ENCODE measurements around the gene BEX1. TPM values are rescaled to one million over a fixed set of nuclear protein-coding genes. Genes with fewer than 3 reads are reported as not detected.
"Not testable (repeated sequence)": the region's sequence is repeated elsewhere in the genome, so short reads cannot be mapped to it uniquely, and the experiment has no call there.

BEX1 gene
- total RNA-seq, 2 experiments from 2014 or later = not detected

DNA sequence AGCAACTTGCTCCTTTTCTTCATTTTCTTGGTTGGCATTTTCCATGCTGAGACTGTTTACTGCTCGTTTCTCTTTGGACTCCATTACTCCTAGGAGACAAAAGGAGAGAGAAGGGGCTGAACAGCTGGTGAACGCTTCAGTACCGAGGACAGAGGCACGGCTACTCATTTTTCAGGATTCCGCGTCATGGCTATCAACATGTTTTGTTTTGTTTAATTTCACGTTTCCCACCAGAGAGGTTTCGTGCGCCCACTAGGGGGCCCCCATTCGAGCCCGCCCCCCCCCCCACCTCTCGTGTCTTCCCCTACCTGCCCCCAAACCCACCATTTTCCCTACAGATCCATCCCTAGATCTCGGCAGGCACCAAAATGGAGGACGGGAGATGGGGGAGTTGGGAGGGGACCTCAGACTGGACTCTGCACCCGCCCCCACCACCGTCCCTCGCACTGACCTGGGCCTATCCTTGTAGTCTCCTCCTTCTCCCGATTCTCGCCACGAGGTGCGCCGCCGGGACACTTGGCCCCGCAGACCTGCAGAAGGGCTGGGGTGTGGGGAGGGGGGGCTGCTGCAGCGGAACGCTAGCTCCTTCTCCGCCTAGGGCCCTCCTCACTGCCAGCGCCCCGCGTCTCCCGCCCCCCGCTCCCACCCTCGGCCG is 653 bp downstream of the BEX1 start:
- Mint-ChIP-seq H3K4me3 (no peak overlapping the region), H3K9me3 (ENCODE audit: low read depth) (no peaks in the 10 kb centered on the region), H3K27ac (no peak overlapping the region), H3K4me1 (no peaks in the 10 kb centered on the region), H3K36me3 (no peaks in the 10 kb centered on the region), H3K27me3 (peaks cover 11% of the 10 kb centered on the region)
- no peak for ATAC-seq
- no peak for DNase-seq
- CTCF ChIA-PET = no interaction called here

DNA sequence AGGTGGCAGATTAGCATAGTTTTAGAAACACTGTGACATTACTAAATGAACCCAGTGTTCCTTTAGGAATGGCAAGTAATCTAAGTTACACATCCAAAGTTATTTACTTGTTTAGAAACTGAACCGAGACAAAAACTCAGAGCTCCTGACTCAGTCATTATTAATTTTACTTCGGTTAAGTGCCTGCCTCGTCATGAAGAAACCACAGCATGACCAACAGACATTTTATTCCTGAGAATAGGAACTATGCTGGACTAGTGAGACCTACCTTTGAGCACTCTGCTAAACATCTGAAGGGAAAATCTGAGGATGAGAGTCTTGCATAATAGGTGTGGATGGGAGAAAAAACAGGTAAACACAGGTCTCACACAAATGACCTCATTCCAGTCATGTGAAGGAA is 2.5 kb downstream of the BEX1 start:
- Mint-ChIP-seq H3K27ac (no peak overlapping the region), H3K36me3 (no peaks in the 10 kb centered on the region), H3K4me3 (no peak overlapping the region), H3K27me3 (peaks cover 18% of the 10 kb centered on the region), H3K9me3 (ENCODE audit: low read depth) (no peaks in the 10 kb centered on the region), H3K4me1 (no peaks in the 10 kb centered on the region)
- no peak for ATAC-seq
- CTCF ChIA-PET = no interaction called here
- no peak for DNase-seq

GRCh38 chrX:103056902-103057301 is 7.1 kb downstream of the BEX1 start:
- no peak for ATAC-seq
- peaks cover 7% of the 10 kb centered on the region for H3K27me3 Mint-ChIP-seq
- CTCF ChIA-PET = no interaction called here
- no peaks in the 10 kb centered on the region for H3K9me3 Mint-ChIP-seq (ENCODE audit: low read depth)
- no peaks in the 10 kb centered on the region for H3K4me1 Mint-ChIP-seq
- H3K4me3 Mint-ChIP-seq = no peak overlapping the region
- no peak for DNase-seq
- H3K36me3 Mint-ChIP-seq = no peaks in the 10 kb centered on the region
- no peak overlapping the region for H3K27ac Mint-ChIP-seq

- CTCF ChIA-PET = no interaction called here
- Mint-ChIP-seq H3K27ac (no peak overlapping the region), H3K27me3 (peaks cover 7% of the 10 kb centered on the region), H3K9me3 (ENCODE audit: low read depth) (no peaks in the 10 kb centered on the region), H3K4me1 (no peaks in the 10 kb centered on the region), H3K4me3 (no peak overlapping the region), H3K36me3 (no peaks in the 10 kb centered on the region)
- DNase-seq (no peak), ATAC-seq (no peak)
Measured at GRCh38 chrX:103052625-103053024, 11.3 kb downstream of the BEX1 start.

- Mint-ChIP-seq H3K4me1 (no peaks in the 10 kb centered on the region), H3K9me3 (ENCODE audit: low read depth) (no peaks in the 10 kb centered on the region), H3K27ac (no peak overlapping the region), H3K4me3 (no peak overlapping the region), H3K36me3 (no peaks in the 10 kb centered on the region), H3K27me3 (peaks cover 3% of the 10 kb centered on the region)
- DNase-seq = no peak
- no peak for ATAC-seq
- CTCF ChIA-PET = no interaction called here
Measured at GRCh38 chrX:103051260-103051789, 12.6 kb downstream of the BEX1 start.

DNA sequence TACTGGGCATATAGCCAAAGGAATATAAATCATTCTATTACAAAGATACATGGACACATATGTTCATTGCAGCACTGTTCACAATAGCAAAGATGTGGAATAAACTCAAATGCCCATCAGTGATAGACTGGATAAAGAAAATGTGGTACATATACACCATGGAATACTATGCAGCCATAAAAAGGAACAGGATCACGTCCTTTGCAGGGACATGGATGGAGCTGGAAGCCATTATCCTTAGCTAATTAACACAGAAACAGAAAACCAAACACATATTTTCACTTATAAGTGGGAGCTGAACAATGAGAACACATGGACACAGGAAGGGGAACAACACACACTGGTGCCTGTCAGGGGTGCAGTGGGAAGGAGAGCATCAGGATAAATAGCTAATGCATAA is 30.6 kb downstream of the BEX1 start:
- H3K4me1 Mint-ChIP-seq; DNase-seq; H3K27ac Mint-ChIP-seq; H3K27me3 Mint-ChIP-seq; H3K9me3 Mint-ChIP-seq (ENCODE audit: low read depth); H3K36me3 Mint-ChIP-seq; ATAC-seq; H3K4me3 Mint-ChIP-seq; CTCF ChIA-PET: not testable (repeated sequence)

DNA sequence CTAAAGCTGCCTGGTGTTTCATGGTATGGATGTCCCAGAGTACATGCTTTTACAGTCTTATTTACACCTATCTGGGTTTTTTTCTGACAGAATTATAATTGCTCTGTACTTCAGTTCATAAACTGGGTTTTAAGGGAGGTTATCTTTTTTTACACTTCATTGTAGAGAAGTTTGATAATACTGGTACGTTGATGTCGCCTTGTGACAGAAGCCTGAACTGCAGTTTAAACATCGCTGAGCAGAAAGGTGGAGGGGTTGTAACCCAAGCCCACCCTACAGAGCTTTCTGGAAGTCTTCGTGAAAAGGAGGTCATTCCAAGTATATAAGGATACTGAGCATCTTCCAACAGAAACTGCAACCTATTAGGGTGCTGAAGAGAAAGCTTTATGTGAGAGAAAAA is 46.4 kb downstream of the BEX1 start:
- H3K4me1 Mint-ChIP-seq = no peaks in the 10 kb centered on the region

DNA sequence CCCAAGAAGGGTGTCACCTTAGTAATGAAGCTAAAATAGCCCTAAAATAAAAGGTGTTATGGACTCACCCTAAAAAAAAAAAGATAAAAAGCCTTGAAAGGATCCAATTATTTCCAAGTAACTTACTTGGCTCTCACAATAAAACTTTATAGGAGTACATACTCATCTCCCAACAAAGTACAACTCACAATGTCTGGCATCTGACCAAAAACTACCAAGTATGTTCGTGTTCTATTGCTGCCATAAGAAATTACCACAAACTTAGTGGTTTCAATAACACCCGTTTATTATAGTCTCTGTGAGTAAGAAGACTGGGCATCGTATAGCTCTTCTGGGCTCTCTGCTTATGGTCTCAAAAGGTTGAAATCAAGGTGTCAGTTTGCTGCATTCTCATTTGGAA is 51.0 kb downstream of the BEX1 start:
- H3K27me3 Mint-ChIP-seq = peaks cover 2% of the 10 kb centered on the region
- ATAC-seq = no peak

More for the DNA sequence above, 46.4 kb downstream of the BEX1 start:
- DNase-seq = no peak
- Mint-ChIP-seq H3K9me3 (ENCODE audit: low read depth) (no peaks in the 10 kb centered on the region), H3K36me3 (no peaks in the 10 kb centered on the region), H3K27ac (no peak overlapping the region), H3K4me3 (no peak overlapping the region), H3K27me3 (peaks cover 2% of the 10 kb centered on the region)
- no peak for ATAC-seq
- CTCF ChIA-PET = no interaction called here

More for the DNA sequence above, 51.0 kb downstream of the BEX1 start:
- CTCF ChIA-PET = no interaction called here
- H3K4me1 Mint-ChIP-seq = no peaks in the 10 kb centered on the region
- no peak for DNase-seq
- H3K9me3 Mint-ChIP-seq (ENCODE audit: low read depth) = no peaks in the 10 kb centered on the region
- H3K36me3 Mint-ChIP-seq = no peaks in the 10 kb centered on the region
- no peak overlapping the region for H3K4me3 Mint-ChIP-seq
- no peak overlapping the region for H3K27ac Mint-ChIP-seq

Other genes with a start within 250 kb of the BEX1 start
- gene RAB40AL, start 126.9 kb downstream of the BEX1 start, total RNA-seq = under 1 TPM; 0.33 to 0.55 TPM
- not detected for gene NXF3, start 29.0 kb upstream of the BEX1 start, total RNA-seq
- 10 to 100 TPM in 1 of 2 experiments, 1 to 10 TPM in 1; 8.3 to 12.4 TPM for gene BEX4, start 150.9 kb upstream of the BEX1 start, total RNA-seq
- gene TCEAL8, start 191.0 kb upstream of the BEX1 start, total RNA-seq = 10 to 100 TPM; 28.5 to 31.9 TPM
- gene TCEAL5, start 212.6 kb upstream of the BEX1 start, total RNA-seq = not detected
- 1 to 10 TPM; 3.5 to 5.3 TPM for gene BEX2, start 246.8 kb upstream of the BEX1 start, total RNA-seq